ENCODE results near the gene TSPAN9. TPM values are rescaled to one million over a fixed set of nuclear protein-coding genes. Genes with fewer than 3 reads are reported as not detected.

TSPAN9 gene
- total RNA-seq, 2 experiments from 2014 or later = 0.07 TPM; not detected in 1

GRCh38 chr12:3049611-3050249 is 27.4 kb upstream of the TSPAN9 start:
- DNase-seq (no peak), ATAC-seq (no peak)
- POLR2A ChIA-PET = no interaction called here
- H3K4me1 Mint-ChIP-seq (ENCODE audit: low read depth) = no peaks in the 10 kb centered on the region
- H3K27ac Mint-ChIP-seq = no peak overlapping the region
- H3K9me3 Mint-ChIP-seq = no peaks in the 10 kb centered on the region
- CTCF ChIA-PET = no interaction called here
- TF ChIP-seq, protein P1, sequence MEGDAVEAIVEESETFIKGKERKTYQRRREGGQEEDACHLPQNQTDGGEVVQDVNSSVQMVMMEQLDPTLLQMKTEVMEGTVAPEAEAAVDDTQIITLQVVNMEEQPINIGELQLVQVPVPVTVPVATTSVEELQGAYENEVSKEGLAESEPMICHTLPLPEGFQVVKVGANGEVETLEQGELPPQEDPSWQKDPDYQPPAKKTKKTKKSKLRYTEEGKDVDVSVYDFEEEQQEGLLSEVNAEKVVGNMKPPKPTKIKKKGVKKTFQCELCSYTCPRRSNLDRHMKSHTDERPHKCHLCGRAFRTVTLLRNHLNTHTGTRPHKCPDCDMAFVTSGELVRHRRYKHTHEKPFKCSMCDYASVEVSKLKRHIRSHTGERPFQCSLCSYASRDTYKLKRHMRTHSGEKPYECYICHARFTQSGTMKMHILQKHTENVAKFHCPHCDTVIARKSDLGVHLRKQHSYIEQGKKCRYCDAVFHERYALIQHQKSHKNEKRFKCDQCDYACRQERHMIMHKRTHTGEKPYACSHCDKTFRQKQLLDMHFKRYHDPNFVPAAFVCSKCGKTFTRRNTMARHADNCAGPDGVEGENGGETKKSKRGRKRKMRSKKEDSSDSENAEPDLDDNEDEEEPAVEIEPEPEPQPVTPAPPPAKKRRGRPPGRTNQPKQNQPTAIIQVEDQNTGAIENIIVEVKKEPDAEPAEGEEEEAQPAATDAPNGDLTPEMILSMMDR (IDR thresholded peaks at IDR 0.05) = no peak
- intact Hi-C loops (cut with micrococcal nuclease) = loop anchor here (10.0 kb wide), 1 partner anchor 195 kb away; the partner anchor contains the start of gene TEX52
- peaks cover 11% of the 10 kb centered on the region for H3K27me3 Mint-ChIP-seq
- H3K36me3 Mint-ChIP-seq (ENCODE audit: low read depth) = no peaks in the 10 kb centered on the region
- H3K4me3 Mint-ChIP-seq = no peak overlapping the region

GRCh38 chr12:3054374-3054773 is 22.8 kb upstream of the TSPAN9 start:
- TF ChIP-seq, protein P1 (IDR thresholded peaks at IDR 0.05) = no peak
- POLR2A ChIA-PET = no interaction called here
- no peak overlapping the region for H3K4me3 Mint-ChIP-seq
- no peak for DNase-seq
- peaks cover 14% of the 10 kb centered on the region for H3K27me3 Mint-ChIP-seq
- no peaks in the 10 kb centered on the region for H3K4me1 Mint-ChIP-seq (ENCODE audit: low read depth)
- ATAC-seq = no peak
- H3K9me3 Mint-ChIP-seq = no peaks in the 10 kb centered on the region
- intact Hi-C loops (cut with micrococcal nuclease) = no loop called here
- H3K27ac Mint-ChIP-seq = no peak overlapping the region
- no peaks in the 10 kb centered on the region for H3K36me3 Mint-ChIP-seq (ENCODE audit: low read depth)
- CTCF ChIA-PET = interaction anchor here (2.0 to 8.9 kb wide), 2 partner anchors 12 to 20 kb away, joined by 5 to 43 read pairs; no protein-coding TSS in a partner anchor

DNA sequence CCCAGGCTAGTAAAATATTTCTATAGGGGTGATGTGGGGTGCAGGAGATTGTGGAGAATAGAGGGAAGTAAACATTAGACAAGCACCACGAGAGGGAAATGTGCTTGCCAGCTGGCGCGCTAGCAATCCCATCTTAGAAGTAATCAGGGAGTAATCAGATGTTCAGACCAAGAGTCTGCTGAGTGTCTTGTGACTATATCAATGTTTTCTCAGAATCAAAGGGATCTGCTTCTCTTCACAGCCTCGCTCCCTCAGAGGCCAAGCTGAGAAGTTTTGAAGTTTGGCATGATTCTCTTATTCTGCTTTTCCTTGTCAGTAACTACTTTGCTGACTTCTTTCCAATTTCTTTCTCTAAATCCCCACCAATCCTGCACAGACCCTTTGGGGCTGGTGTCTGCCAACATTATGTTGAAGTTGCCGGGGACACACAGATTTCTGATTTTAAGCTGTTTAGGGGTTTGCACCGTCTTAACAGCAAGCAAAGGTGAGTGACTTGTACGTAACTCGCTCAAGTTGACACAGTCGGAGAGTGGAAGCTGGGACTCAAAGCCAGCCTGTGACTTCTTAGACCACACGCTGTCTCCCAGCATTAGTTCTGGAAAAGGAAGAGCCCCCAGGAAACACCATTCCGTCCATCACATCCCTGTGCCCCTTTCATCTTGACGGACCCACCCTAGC is 22.0 kb upstream of the TSPAN9 start:
- no peaks in the 10 kb centered on the region for H3K9me3 Mint-ChIP-seq
- no peaks in the 10 kb centered on the region for H3K4me1 Mint-ChIP-seq (ENCODE audit: low read depth)
- intact Hi-C loops (cut with micrococcal nuclease) = no loop called here
- TF ChIP-seq, protein P1 (IDR thresholded peaks at IDR 0.05) = no peak
- DNase-seq (no peak), ATAC-seq (no peak)
- peaks cover 16% of the 10 kb centered on the region for H3K27me3 Mint-ChIP-seq
- no peak overlapping the region for H3K4me3 Mint-ChIP-seq
- H3K36me3 Mint-ChIP-seq (ENCODE audit: low read depth) = no peaks in the 10 kb centered on the region
- no peak overlapping the region for H3K27ac Mint-ChIP-seq
- CTCF ChIA-PET = interaction anchor here (8.9 kb wide), 1 partner anchor 19 kb away, joined by 43 read pairs; no protein-coding TSS in a partner anchor
- POLR2A ChIA-PET = no interaction called here

DNA sequence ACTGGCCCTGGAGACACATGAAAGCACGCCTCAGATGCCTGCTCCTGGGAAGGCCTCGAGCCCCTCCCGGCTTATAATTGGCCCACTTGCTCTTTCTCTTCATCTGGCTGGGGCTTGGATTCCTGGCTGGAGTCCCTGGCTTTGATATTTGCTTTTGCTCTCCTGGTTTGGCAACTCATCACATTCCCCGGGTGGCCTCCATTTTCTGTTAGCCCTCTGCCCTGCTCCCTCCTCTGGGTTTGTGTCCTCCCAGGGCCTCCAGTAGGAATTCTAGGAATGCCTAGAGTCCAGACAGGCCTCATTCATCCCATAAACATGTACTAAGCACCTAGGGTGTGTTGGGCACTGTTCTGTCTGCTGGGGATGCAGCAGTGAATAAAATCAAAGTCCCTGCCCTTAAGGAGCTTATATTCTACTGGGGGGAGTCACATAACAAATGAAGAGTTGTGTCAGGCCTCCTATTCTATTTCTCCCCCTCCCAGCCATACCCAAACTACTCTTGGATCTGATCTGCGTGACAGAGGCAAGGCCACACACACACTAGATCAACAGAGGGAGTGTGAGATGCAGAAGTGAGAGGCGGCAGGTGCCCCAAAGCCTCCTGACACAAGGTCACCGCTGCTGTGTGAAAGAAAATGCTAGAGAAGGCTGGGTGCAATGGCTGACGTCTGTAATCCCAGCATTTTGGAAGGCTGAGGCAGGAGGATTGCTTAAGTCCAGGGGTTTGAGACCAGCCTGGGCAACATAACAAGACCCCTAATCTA is 21.3 kb upstream of the TSPAN9 start:
- POLR2A ChIA-PET = no interaction called here
- H3K9me3 Mint-ChIP-seq = no peaks in the 10 kb centered on the region
- ATAC-seq (no peak), DNase-seq (no peak)
- H3K4me1 Mint-ChIP-seq (ENCODE audit: low read depth) = no peaks in the 10 kb centered on the region
- CTCF ChIA-PET = interaction anchor here (8.9 kb wide), 1 partner anchor 18 kb away, joined by 43 read pairs; no protein-coding TSS in a partner anchor
- TF ChIP-seq, protein P1 (IDR thresholded peaks at IDR 0.05) = no peak
- peaks cover 19% of the 10 kb centered on the region for H3K27me3 Mint-ChIP-seq
- H3K4me3 Mint-ChIP-seq = no peak overlapping the region
- H3K27ac Mint-ChIP-seq = no peak overlapping the region
- intact Hi-C loops (cut with micrococcal nuclease) = no loop called here
- H3K36me3 Mint-ChIP-seq (ENCODE audit: low read depth) = no peaks in the 10 kb centered on the region
